Renal pelvis (tissue), 4 donors: ENCODE measurements around the gene IL22RA1. TPM values are rescaled to one million over a fixed set of nuclear protein-coding genes. Genes with fewer than 3 reads are reported as not detected.

ENCODE experiments used
- DNase-seq: peaks from one replicate; pipeline ENCODE4 v3.0.0-alpha.2; 2013
- polyA plus RNA-seq, 3 donors: library from polyadenylated mRNA; unstranded; fragments of 120-200 nt; gene quantifications; one replicate each; pipeline ENCODE4 v1.2.1, GENCODE V29; 2013; ENCODE audit not compliant: insufficient read length in 3 of 3

The IL22RA1 gene
- polyA plus RNA-seq, 3 donors, result 4.6 to 5.4 (median 4.7) TPM

- no peak for DNase-seq
Observed at GRCh38 chr1:24080131-24080530, 62.8 kb downstream of the IL22RA1 start.

- DNase-seq, result no peak
Observed at GRCh38 chr1:24077278-24077978, 65.5 kb downstream of the IL22RA1 start.

- DNase-seq, result no peak
Observed at GRCh38 chr1:24075946-24076345, 67.0 kb downstream of the IL22RA1 start.

GRCh38 chr1:24075590-24075854 is 67.4 kb downstream of the IL22RA1 start:
- no peak for DNase-seq

GRCh38 chr1:24074817-24075589 is 67.9 kb downstream of the IL22RA1 start:
- no peak for DNase-seq

GRCh38 chr1:24074196-24074595 is 68.7 kb downstream of the IL22RA1 start:
- no peak for DNase-seq

GRCh38 chr1:24071941-24072340 is 71.0 kb downstream of the IL22RA1 start:
- no peak for DNase-seq

- DNase-seq, result peak; percentile 79
Observed at GRCh38 chr1:24070821-24071393, 72.0 kb downstream of the IL22RA1 start.

- no peak for DNase-seq
Observed at GRCh38 chr1:24069817-24070216, 73.1 kb downstream of the IL22RA1 start.

Other genes starting within 250 kb of the IL22RA1 start
- under 1 TPM; 0.12 to 0.17 (median 0.14) TPM for gene CNR2, start 229.8 kb downstream of the IL22RA1 start, polyA plus RNA-seq
- 100 to 1,000 TPM; 213 to 233 (median 214) TPM for gene PNRC2, start 183.3 kb downstream of the IL22RA1 start, polyA plus RNA-seq
- 100 to 1,000 TPM; 180 to 269 (median 237) TPM for gene SRSF10, start 162.8 kb downstream of the IL22RA1 start, polyA plus RNA-seq
- gene MYOM3, start 31.0 kb downstream of the IL22RA1 start, polyA plus RNA-seq, result 10 to 100 TPM; 17.6 to 37.9 (median 18.0) TPM
- gene IFNLR1, start 44.1 kb upstream of the IL22RA1 start, polyA plus RNA-seq, result 1 to 10 TPM; 5.1 to 6.1 (median 5.8) TPM
- 1 to 10 TPM; 5.2 to 6.7 (median 5.5) TPM for gene GRHL3, start 176.2 kb upstream of the IL22RA1 start, polyA plus RNA-seq